Dendritic cell treated with granulocyte-macrophage colony-stimulating factor and Interleukin-4, amounts not matched to agents 40 ng/mL and 50 ng/mL, for 4 days (primary cell): ENCODE measurements around the gene ESR1.
"Not testable (repeated sequence)": the region's sequence is repeated elsewhere in the genome, so short reads cannot be mapped to it uniquely, and the experiment has no call there.

Experiments
- H3K27ac Mint-ChIP-seq: one replicate; pipeline ENCODE4 v1.8.0; 2022; ENCODE audit warnings: mild to moderate bottlenecking, mixed read lengths
- H3K27me3 Mint-ChIP-seq: one replicate; pipeline ENCODE4 v1.8.0; 2022; ENCODE audit warnings: mild to moderate bottlenecking, mixed read lengths
- H3K36me3 Mint-ChIP-seq: one replicate; pipeline ENCODE4 v1.8.0; 2022; ENCODE audit warnings: low read depth, mixed read lengths
- H3K4me1 Mint-ChIP-seq: one replicate; pipeline ENCODE4 v1.8.0; 2022; ENCODE audit warnings: low read depth, mixed read lengths
- H3K4me3 Mint-ChIP-seq: one replicate; pipeline ENCODE4 v1.8.0; 2022; ENCODE audit warnings: mild to moderate bottlenecking, moderate library complexity, mixed read lengths
- H3K9me3 Mint-ChIP-seq: one replicate; pipeline ENCODE4 v1.8.0; 2022; ENCODE audit warnings: mixed read lengths
- intact Hi-C: fragments of 100-400 bp; cut with micrococcal nuclease; formaldehyde crosslinking; loops from one replicate; pipeline ENCODE4 v1.15.0; 2022

The ESR1 gene

DNA sequence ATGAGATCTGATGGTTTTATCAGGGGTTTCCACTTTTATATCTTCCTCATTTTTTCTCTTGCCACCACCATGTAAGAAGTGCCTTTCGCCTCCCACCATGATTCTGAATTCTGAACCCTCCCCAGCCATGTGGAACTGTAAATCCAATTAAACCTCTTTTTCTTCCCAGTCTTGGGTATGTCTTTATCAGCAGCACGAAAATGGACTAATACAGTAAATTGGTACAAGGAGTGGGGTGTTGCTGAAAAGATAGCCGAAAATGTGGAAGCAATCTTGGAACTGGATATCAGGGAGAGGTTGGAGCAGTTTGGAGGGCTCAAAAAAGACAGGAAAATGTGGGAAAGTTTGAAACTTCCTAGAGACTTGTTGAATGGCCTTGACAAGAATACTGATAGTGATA lies 268.8 kb downstream of the ESR1 start:
- intact Hi-C loops, H3K36me3 Mint-ChIP-seq, H3K4me1 Mint-ChIP-seq, H3K27me3 Mint-ChIP-seq, H3K27ac Mint-ChIP-seq, H3K4me3 Mint-ChIP-seq: not testable (repeated sequence)
- H3K9me3 Mint-ChIP-seq: peaks cover 58% of the 10 kb centered on the region

DNA sequence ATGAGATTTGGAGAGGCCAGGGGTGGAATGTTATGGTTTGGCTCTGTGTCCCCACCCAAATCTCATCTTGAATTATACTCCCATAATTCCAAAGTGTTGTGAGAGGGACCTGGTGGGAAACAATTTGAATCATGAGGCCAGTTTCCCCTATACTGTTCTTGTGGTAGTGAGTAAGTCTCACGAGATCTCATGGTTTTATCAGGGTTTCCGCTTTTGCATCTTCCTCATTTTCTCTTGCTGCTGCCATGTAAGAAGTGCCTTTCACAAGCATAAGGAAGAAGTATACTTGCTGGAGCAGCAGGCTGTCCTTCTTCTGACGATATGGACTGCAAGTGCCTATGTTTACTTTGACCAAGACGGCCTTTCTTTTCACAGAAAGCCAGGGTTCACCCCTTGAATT lies 270.5 kb downstream of the ESR1 start:
- Mint-ChIP-seq H3K27me3 (no peaks in the 10 kb centered on the region), H3K9me3 (peaks cover 58% of the 10 kb centered on the region), H3K4me3 (no peak overlapping the region), H3K27ac (no peak overlapping the region), H3K36me3 (no peaks in the 10 kb centered on the region), H3K4me1 (no peaks in the 10 kb centered on the region)
- intact Hi-C loops: no loop called here

DNA sequence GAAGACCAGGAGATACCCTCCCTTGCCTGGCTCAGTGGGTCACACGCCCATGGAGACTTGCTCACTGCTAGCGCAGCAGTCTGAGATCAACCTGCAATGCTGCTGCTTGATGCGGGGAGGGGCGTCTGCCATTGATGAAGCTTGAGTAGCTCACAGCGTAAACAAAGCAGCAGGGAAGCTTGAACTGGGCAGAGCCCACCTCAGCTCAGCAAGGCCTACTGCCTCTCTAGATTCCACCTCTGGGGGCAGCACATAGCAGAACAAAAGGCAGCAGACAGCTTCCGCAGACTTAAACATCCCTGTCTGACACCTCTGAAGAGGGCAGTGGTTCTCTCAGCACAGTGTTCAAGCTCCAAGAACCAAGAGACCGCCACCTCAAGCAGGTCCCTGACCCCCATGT lies 271.3 kb downstream of the ESR1 start:
- H3K27ac Mint-ChIP-seq: no peak overlapping the region
- H3K27me3 Mint-ChIP-seq: no peaks in the 10 kb centered on the region
- H3K9me3 Mint-ChIP-seq: peaks cover 58% of the 10 kb centered on the region
- no peaks in the 10 kb centered on the region for H3K36me3 Mint-ChIP-seq
- H3K4me1 Mint-ChIP-seq: no peaks in the 10 kb centered on the region
- H3K4me3 Mint-ChIP-seq: no peak overlapping the region
- intact Hi-C loops: no loop called here

DNA sequence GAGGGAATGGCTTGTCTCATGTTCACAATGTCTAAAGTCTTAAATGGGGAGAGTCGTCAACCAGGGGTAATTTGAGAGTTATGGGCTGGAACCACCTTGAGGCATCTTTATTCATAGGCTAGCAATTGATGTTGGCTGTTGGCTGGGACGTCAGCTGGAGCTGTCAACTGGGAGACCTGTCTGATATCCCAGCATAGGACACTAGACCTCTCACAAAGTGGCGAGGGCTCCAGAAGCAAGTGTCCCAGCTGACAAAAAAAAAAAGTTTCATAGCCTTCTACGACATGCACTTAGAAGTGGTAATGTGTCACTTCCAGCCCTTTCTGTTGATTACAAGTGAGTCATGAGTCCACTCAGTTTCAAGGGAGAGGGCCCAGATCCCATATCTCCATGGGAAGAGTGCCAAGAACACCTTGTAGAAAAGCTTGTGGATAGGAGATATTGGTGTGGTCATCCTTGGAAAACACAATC lies 278.0 kb downstream of the ESR1 start:
- no peak overlapping the region for H3K4me3 Mint-ChIP-seq

DNA sequence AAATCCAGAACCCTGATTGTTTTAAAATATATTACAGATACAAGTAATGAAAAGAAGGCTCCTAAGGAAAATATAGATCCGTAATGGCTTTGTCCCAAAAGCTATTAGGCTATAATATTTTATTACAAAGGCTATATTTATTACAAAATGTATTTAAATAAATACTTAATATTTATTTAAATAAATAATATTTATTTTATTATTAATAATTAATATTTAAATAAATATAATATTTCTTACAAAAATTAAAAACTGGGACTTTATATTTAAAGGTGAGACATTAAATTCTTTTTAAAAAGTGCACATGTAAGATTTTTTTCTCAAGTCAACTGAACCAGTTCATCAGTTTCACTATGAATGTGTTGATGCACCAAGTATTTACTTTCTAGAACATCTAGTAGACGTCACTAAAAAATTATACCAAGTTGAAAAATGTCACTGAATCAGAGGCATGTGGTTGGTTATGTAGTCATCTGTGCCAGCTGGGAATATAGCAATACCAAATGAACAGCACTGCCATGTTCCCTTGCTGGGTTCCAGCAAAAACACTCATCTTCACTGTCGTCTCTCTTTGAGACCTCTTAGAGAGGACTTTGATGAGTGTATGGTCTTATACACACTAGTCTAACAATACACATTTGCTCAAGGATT lies 278.9 kb downstream of the ESR1 start:
- H3K27ac Mint-ChIP-seq: no peak overlapping the region
- H3K36me3 Mint-ChIP-seq: no peaks in the 10 kb centered on the region
- intact Hi-C loops: no loop called here
- H3K27me3 Mint-ChIP-seq: no peaks in the 10 kb centered on the region
- no peak overlapping the region for H3K4me3 Mint-ChIP-seq
- no peaks in the 10 kb centered on the region for H3K4me1 Mint-ChIP-seq
- H3K9me3 Mint-ChIP-seq: no peaks in the 10 kb centered on the region

More for the DNA sequence above, 278.0 kb downstream of the ESR1 start:
- no peaks in the 10 kb centered on the region for H3K9me3 Mint-ChIP-seq
- H3K27ac Mint-ChIP-seq: no peak overlapping the region
- H3K27me3 Mint-ChIP-seq: no peaks in the 10 kb centered on the region
- H3K4me1 Mint-ChIP-seq: no peaks in the 10 kb centered on the region
- no peaks in the 10 kb centered on the region for H3K36me3 Mint-ChIP-seq
- intact Hi-C loops: no loop called here

GRCh38 chr6:152087096-152087495 lies 279.6 kb downstream of the ESR1 start:
- Mint-ChIP-seq H3K27ac (no peak overlapping the region), H3K27me3 (peaks cover 1% of the 10 kb centered on the region), H3K36me3 (no peaks in the 10 kb centered on the region), H3K4me1 (no peaks in the 10 kb centered on the region), H3K9me3 (no peaks in the 10 kb centered on the region), H3K4me3 (no peak overlapping the region)
- intact Hi-C loops: no loop called here

GRCh38 chr6:152087701-152088100 lies 280.2 kb downstream of the ESR1 start:
- H3K9me3 Mint-ChIP-seq: no peaks in the 10 kb centered on the region
- H3K27me3 Mint-ChIP-seq: peaks cover 1% of the 10 kb centered on the region
- no peaks in the 10 kb centered on the region for H3K4me1 Mint-ChIP-seq
- intact Hi-C loops: no loop called here
- H3K36me3 Mint-ChIP-seq: no peaks in the 10 kb centered on the region
- no peak overlapping the region for H3K4me3 Mint-ChIP-seq
- no peak overlapping the region for H3K27ac Mint-ChIP-seq

- no peaks in the 10 kb centered on the region for H3K36me3 Mint-ChIP-seq
These were observed 282.5 kb downstream of the ESR1 start for GRCh38 chr6:152089992-152090391.

GRCh38 chr6:152091201-152091600 lies 283.7 kb downstream of the ESR1 start:
- H3K4me3 Mint-ChIP-seq: no peak overlapping the region
- no peaks in the 10 kb centered on the region for H3K36me3 Mint-ChIP-seq
- no peak overlapping the region for H3K27ac Mint-ChIP-seq
- intact Hi-C loops: no loop called here
- H3K27me3 Mint-ChIP-seq: peaks cover 4% of the 10 kb centered on the region
- peaks cover 21% of the 10 kb centered on the region for H3K4me1 Mint-ChIP-seq
- no peaks in the 10 kb centered on the region for H3K9me3 Mint-ChIP-seq

More at GRCh38 chr6:152089992-152090391, 282.5 kb downstream of the ESR1 start:
- intact Hi-C loops: no loop called here
- H3K9me3 Mint-ChIP-seq: no peaks in the 10 kb centered on the region
- no peak overlapping the region for H3K27ac Mint-ChIP-seq
- H3K4me1 Mint-ChIP-seq: peaks cover 13% of the 10 kb centered on the region
- no peak overlapping the region for H3K4me3 Mint-ChIP-seq
- peaks cover 4% of the 10 kb centered on the region for H3K27me3 Mint-ChIP-seq

- Mint-ChIP-seq H3K4me1 (peaks cover 21% of the 10 kb centered on the region), H3K4me3 (no peak overlapping the region), H3K9me3 (no peaks in the 10 kb centered on the region), H3K27me3 (peaks cover 4% of the 10 kb centered on the region), H3K27ac (no peak overlapping the region), H3K36me3 (no peaks in the 10 kb centered on the region)
- intact Hi-C loops: no loop called here
These were observed 284.4 kb downstream of the ESR1 start for GRCh38 chr6:152091851-152092341.

DNA sequence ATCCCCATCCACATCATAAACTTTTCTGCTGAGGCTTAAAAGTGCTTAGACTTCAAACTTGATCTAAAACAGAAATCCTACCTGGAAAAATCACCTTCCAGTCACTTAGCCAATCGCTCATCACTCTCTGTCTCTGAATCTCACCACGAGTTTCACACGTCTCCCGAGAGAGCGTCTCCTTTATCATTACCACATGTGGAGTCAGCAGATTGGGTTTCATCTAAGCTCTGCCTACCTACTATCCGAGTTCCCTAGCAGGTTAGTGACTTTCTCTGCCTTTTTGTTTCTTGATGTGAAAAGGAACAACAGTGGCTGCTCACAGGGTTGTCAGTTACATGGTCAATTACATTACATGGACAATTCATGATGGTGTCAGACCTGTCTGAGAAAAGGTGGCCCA lies 286.2 kb downstream of the ESR1 start:
- H3K27me3 Mint-ChIP-seq: peaks cover 4% of the 10 kb centered on the region
- H3K27ac Mint-ChIP-seq: no peak overlapping the region
- intact Hi-C loops: no loop called here
- H3K9me3 Mint-ChIP-seq: peaks cover 9% of the 10 kb centered on the region
- H3K4me3 Mint-ChIP-seq: no peak overlapping the region
- peaks cover 34% of the 10 kb centered on the region for H3K4me1 Mint-ChIP-seq
- H3K36me3 Mint-ChIP-seq: peaks cover 5% of the 10 kb centered on the region

GRCh38 chr6:152094276-152094675 lies 286.8 kb downstream of the ESR1 start:
- Mint-ChIP-seq H3K9me3 (peaks cover 9% of the 10 kb centered on the region), H3K4me1 (peaks cover 40% of the 10 kb centered on the region), H3K27ac (peak overlapping the region; percentile 77), H3K36me3 (peaks cover 5% of the 10 kb centered on the region), H3K27me3 (peaks cover 4% of the 10 kb centered on the region), H3K4me3 (no peak overlapping the region)
- intact Hi-C loops: no loop called here

DNA sequence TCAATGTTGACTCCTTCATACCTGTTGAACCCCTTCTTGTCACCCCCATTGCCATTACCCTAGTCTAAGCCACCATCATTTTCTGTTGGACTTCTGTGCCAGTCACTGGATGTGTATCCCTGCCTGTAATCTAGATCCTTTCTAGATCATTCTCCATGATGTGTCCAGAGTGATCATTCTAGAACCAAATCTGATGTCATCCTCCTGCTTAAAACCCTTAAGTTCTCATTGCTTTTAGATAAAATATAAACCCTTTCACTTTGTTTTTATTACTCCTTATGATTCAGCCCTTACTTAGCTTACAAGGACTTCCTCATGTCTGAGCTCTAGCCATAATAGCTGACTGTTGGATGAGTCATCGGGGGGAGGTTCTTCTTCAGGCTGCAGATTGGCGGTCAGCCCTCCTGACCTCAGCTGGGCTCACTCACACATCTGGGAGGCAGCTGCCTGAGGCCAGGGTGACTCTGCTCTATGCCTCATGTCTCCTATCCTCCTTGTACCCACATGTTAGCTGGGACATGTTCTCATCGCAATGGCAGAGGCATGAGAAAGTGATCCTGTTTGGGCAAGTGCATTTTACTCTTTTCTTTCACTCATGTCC lies 287.6 kb downstream of the ESR1 start:
- Mint-ChIP-seq H3K9me3 (peaks cover 9% of the 10 kb centered on the region), H3K27me3 (peaks cover 4% of the 10 kb centered on the region), H3K27ac (peak overlapping the region; percentile 77), H3K4me1 (peaks cover 47% of the 10 kb centered on the region), H3K4me3 (no peak overlapping the region), H3K36me3 (peaks cover 5% of the 10 kb centered on the region)
- intact Hi-C loops: no loop called here

- H3K9me3 Mint-ChIP-seq: peaks cover 9% of the 10 kb centered on the region
- intact Hi-C loops: no loop called here
- peaks cover 53% of the 10 kb centered on the region for H3K4me1 Mint-ChIP-seq
- peaks cover 5% of the 10 kb centered on the region for H3K36me3 Mint-ChIP-seq
- peaks cover 8% of the 10 kb centered on the region for H3K27me3 Mint-ChIP-seq
- H3K27ac Mint-ChIP-seq: no peak overlapping the region
- no peak overlapping the region for H3K4me3 Mint-ChIP-seq
These were observed 289.5 kb downstream of the ESR1 start for GRCh38 chr6:152096863-152097496.
